Gastrocnemius medialis (tissue), 4 donors: ENCODE measurements around the gene CHST11.

Source experiments
- CTCF ChIP-seq, 5 experiments: fragments of 450-650 bp in 3 of 5; fragments of 200-600 bp in 2 of 5; sonication (generic) in 2 of 5; IDR thresholded peaks in 4 of 5; conservative IDR thresholded peaks in 1 of 5; 1 replicate in 4 of 5; 2 replicates in 1 of 5; pipeline ENCODE4 v1.5.1; 2016 to 2019; ENCODE audit warnings: antibody characterized with exemption in 5 of 5, mild to moderate bottlenecking in 3 of 5, moderate library complexity in 3 of 5
- POLR2A ChIP-seq, 2 donors: fragments of 450-650 bp; IDR thresholded peaks; one replicate each; pipeline ENCODE4 v1.6.1; 2017; ENCODE audit warnings: antibody characterized with exemption in 2 of 2, mild to moderate bottlenecking in 2 of 2, moderate library complexity in 2 of 2

DNA sequence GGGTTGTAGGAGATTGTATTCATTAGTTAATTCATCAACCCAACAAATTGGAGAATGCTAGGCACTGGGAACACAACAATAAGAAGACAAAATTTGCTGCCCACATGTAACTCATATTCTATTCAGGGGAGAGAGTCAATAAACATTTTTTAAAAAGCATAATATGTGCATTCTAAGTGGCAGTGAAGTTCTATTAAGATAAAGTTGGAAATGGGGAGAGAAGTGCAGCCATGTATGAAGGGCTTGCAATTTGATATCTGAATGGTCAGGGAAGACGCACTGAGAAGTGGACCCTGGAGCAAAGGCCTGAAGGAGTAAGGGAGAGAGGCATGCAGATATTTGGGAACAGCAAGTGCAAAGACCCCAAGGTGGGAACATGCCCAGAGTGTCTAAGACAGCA lies 40.2 kb upstream of the CHST11 start:
- TF ChIP-seq CTCF (IDR thresholded peaks at IDR 0.05 in 4 of 5, conservative IDR thresholded peaks at IDR 0.05 in 1 of 5) (no peak), POLR2A (IDR thresholded peaks at IDR 0.05) (no peak)
